Measurements from ENCODE around the gene PKDCC.
A peak's percentile ranks its signal among the peaks of the same experiment; 100 is the strongest.

DNA sequence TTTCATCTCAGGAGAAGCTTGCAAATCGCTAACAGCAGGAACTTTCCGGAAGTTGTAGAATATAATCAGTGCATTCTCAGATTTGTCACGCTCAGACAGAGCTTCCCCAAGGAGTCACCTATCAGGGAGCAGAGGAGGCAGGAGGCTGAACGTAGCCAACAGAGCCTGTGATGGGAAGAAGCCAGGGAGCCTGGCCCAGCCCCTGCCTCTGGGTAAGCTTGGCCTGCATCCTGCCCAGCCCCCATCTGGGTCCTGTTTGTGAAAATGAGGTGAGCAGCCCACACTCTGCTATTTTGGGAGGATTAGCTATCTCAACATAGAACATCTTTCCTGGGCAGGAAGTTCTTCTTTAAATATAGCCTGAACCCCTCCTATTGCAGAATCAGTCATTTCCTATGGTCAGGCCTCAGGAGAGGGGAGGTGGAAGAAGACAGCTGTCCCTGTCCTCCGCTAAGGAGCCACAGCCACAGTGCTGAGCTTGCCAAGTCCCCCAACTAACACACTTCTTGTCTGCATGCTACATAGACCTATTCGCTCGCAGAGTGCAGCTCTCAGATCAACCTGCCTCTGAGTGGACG is 19.2 kb upstream of the PKDCC start:
- TF ChIP-seq NFYB (IDR thresholded peaks at IDR 0.05; ENCODE audit: insufficient read depth, low read depth, low read length) = no peak
- peak; percentile 92; the same call in 1 of the 2 replicates for TF ChIP-seq ATF2 (IDR thresholded peaks at IDR 0.05; ENCODE audit: low read length)
- TF ChIP-seq RCOR1 (conservative IDR thresholded peaks at IDR 0.05; ENCODE audit: low read depth, low read length) = no peak
- TF ChIP-seq, protein P1, sequence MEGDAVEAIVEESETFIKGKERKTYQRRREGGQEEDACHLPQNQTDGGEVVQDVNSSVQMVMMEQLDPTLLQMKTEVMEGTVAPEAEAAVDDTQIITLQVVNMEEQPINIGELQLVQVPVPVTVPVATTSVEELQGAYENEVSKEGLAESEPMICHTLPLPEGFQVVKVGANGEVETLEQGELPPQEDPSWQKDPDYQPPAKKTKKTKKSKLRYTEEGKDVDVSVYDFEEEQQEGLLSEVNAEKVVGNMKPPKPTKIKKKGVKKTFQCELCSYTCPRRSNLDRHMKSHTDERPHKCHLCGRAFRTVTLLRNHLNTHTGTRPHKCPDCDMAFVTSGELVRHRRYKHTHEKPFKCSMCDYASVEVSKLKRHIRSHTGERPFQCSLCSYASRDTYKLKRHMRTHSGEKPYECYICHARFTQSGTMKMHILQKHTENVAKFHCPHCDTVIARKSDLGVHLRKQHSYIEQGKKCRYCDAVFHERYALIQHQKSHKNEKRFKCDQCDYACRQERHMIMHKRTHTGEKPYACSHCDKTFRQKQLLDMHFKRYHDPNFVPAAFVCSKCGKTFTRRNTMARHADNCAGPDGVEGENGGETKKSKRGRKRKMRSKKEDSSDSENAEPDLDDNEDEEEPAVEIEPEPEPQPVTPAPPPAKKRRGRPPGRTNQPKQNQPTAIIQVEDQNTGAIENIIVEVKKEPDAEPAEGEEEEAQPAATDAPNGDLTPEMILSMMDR (IDR thresholded peaks at IDR 0.05 in 2 of 3, conservative IDR thresholded peaks at IDR 0.05 in 1 of 3; ENCODE audit: control insufficient read depth in 2 of 3, extremely low read depth in 1 of 3, insufficient read depth in 1 of 3, low read depth in 3 of 3, low read length in 3 of 3) = no peak
- TF ChIP-seq CHD4 (IDR thresholded peaks at IDR 0.05) = no peak
- no peak for TF ChIP-seq JUND (IDR thresholded peaks at IDR 0.05; ENCODE audit: low read depth, low read length)
- TF ChIP-seq ZSCAN29 (IDR thresholded peaks at IDR 0.05) = no peak
- TF ChIP-seq ATF7 (IDR thresholded peaks at IDR 0.05; ENCODE audit: low read depth) = peak; percentile 27; the same call in 1 of the 2 replicates
